NCI-H2171 (cell line): ENCODE results near the gene MESP2.

Experiments
- DNase-seq: peaks from one replicate; lab custom pipeline; 2025; lab: John Stamatoyannopoulos, UW

The MESP2 gene

DNA sequence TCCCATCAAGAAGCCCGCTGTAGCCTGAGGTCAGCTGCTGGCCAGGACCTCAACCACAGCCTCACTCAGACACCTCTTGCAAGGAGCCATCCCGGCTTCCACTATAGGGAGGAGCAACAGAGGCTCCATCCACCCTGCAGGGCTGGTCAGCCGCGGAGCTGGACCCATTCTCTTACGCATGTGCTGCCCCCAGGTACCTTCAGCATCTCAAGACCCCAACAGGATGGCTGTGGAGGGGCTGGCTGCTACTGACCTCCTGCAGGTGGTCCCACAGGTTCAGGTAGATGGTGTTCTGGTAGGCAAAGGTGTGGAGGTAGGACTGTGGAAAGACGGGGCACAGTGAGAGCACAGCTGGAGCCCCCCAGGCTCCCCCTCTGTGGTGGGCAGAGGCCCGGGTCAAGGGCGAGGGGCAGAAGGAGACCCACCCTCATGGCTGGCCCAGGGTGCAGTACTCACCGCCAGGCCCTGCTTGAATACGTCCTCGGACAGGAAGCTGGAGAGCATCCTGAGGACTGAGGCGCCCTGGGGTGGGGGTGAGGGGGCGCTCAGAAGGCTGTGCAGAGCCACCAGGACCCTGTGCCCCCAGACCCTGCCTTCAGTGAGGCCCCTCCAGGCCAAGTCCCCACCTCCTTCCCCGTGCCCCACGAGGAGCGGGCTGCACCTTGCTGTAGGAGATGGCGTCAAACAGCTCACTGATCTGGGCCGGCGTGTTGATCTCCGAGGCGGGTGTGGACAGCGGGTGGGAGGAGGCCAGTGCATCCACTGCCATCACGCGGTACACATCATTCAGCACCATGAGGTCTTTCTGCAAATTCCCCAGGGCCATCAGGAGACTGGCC, 27.1 kb downstream of the MESP2 start:
- DNase-seq = no peak

DNA sequence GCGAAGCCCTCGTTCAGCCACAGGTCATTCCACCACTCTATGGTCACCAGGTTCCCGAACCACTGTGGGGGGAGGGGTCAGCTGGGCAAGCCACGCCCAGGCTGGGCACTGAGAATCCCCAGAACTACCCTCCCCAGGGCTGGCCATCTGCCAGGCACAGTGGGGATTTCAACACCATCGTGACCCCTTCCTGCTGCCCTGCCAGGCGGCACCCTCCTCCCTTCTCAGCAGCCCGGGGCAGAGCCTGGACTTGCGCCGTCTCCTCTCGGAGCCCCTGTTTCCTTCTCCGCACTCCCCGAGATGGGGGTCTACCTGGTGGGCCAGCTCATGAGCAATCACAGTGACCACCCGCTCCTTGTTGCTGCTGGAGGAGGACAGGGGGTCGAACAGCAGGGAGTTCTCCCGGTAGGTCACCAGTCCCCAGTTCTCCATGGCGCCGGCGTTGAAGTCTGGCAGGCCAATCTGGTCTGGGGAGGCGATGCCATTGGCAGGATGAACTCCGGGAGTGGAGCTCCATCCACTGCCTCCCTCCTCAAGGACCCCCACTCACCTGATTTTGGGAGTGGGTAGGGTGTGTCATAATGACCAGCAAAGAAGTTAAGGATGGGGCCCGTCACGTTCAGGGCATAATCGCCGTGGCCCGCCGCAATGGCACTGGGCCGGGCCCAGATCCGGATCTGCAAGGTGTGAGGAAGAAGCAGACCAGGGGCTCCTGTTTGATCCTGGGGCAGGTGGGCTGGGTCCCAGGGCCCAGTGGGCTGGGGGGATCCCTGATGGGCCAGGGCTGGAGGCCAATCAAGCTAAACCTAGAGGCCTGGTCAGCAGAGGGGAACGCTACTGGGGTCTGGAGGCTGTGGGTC, 28.0 kb downstream of the MESP2 start:
- DNase-seq = no peak

DNA sequence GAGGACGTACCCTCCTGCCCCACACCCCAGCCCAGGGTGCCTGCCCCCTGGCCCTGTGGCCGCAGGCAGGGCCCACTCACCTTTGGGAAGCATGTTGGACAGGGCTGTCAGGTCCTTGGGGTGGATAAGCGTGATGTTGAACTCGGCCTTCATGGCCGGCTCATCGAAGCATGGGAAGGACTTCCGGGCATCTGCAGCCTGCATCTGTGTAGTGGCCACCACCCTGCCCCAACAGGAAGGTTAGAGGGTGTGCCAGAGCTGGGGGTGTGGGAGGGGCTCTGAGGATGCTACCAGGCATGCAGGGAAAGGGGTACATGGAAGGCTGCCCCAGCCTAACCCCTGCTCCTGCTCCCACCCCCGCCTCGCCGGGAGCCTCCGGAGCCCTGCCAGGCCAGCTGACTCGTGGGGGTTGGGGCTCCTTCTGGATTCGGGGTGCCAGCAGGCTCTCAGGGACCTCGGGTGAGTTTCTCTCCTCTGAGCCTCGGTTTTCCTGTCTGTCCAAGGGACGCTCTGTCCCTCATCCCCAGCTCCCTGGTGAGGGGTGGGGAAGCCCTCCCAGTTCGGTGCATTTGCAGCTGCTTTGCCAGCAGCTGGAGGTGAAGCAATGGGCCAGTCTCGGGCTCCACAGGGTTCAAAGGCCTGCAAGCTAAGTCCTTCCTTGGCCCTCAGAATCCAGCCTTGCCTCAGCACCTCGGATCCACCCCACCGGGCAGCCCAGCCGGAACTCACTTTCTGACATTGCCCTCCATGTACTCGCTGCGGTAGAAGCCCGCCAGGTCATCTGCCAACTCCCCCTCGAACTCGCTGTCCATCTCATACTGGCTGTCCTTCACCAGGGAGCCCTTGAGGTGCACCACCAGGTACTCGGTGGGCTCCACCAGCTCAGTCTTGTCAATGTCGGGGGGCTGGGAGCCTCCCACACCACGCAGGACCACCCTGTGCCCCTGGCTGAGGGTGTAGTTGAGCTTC, 29.4 kb downstream of the MESP2 start:
- no peak for DNase-seq

DNA sequence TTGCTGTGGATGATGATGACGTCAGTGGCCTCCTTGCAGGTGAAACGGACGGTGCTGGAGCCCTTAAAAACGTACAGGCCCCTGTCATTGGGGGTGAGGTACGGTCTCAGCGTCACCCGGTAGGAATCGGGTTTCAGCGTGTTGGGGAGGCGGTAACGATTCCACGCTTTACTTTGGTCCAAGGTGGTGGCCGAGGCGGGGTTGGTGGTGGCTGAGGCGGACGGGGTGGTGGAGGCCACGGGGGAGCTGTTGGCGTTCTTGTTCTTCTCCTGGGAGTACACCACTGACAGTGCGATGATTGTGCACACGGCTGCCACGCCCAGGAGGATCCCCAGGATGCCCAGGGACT, 30.1 kb downstream of the MESP2 start:
- DNase-seq = no peak

DNA sequence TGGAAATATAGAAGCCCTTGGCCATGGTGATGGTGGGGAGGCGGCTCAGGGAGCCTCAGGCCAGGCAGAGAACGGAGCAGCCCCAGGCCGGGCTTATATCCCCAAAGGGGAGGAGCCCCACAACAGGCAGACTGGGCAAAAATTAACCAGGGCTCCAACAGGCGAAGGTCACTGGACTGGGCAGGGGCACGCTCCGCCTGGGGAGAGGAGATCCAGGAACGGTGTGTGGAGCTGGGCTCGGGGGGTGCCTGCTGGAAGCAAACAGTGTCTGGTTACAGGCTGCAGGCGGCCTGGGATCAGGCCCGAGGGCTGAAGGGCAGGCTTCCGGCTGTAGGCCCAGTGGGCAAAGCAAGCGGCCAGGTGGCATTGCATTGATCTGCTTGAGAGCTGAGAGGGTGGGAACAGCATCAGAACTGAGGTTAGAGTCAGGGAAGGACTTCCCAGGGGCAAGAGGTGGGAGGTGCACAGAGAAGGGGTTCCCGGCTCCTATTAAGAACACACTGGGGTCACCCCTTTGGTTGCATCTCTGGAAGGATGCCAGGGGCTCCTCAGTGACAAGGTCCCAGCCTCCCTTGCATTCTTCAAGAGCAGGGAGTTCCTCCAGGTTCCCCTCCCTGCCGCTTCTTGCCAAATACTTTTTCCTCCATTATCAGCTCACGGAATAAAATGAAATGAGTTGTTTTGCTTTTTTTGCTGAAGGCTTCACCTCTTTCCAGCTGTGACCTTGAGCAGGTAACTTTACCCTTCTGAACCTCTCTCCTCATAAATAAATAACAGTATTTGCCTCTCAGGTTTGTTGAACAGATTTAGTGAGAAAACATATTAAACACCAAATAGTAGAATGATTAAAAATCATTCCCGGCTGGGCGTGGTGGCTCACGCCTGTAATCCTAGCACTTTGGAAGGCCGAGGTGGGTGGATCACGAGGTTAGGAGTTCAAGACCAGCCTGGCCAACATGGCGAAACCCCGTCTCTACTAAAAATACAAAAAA, 30.7 kb downstream of the MESP2 start:
- no peak for DNase-seq

DNA sequence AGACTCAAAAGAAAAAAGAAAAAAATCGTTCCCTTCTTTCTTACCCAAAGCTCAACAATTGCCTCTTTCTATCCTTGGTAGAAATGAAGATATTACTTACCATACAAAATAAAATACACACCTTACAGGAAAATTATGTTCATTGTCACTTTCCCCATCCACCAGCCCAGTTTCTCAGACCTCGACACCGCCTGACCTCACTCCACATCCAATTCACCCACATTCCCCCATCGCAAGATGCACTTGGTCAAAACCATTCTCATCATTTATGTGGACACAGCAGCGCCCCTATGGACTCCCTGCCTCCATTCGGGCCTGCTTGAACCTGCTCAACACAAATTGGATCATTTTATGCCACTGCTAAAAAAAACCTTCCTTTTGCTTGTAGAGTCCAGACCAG, 31.6 kb downstream of the MESP2 start:
- DNase-seq = no peak

DNA sequence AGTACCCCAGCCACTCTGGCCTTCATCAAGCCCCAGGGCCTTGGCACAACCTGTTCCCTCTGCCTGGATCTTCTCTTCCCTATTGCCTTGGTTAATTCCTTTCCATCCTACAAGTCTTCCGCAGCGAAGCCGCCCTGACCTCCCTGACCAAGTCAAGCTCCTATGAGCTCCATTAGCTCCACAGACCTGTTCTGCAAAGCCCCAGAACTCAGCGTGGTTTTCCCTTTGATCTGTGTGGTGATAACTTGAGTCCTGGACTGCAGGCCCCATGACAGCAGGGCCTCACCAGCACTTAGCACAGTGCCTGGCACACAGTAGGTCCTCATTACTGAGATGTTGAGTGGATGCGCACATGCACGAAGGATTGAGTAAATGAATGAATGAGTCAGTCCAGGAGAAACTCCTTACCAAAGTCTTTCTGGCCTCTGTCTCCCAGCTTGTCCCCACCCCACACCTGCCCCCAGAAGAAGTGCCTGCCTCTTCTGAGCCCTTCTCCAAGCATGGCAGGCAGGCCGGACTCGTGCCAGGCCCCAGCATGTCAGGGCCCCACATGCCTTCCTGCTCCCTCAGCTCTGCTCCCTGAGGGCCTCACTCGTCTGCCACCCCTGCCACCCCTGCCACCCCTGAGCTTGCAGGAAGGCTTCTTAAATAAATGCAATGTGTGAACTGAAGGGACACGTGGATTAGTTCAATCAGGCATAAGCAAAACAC, 32.2 kb downstream of the MESP2 start:
- DNase-seq = no peak

DNA sequence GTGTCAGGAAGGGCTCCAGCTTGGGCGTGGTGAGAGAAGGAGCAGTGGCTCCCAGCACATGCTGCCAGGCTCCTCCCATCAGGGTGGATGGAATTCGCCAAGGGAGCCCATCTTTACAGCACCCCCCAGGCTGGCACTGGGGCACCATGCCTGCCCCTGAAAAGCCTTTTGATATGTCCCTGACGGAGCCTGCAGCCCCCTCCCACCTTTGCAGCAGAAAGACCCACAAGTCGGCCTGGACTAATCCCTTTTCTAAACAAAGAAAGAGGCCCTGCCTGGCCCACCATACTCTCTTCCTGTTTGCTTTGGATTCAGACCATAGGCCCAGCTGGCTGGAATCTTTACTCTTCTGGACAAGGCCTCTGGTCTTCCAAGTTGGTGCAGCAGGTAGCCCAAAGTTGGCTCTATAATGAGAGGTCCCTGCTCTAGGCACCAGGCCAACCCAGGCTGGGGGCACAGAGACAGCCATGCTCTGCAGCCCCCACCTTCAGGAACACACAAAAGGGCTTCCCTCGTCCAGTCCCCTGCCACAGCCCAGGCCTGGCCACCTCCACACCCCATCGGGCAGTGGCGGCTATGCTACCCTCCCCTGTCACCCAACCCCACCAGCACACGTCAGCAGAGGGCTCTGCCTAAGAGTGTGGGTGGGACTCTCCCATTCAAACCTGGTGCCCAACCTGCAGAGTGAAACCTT, 33.1 kb downstream of the MESP2 start:
- DNase-seq = no peak

DNA sequence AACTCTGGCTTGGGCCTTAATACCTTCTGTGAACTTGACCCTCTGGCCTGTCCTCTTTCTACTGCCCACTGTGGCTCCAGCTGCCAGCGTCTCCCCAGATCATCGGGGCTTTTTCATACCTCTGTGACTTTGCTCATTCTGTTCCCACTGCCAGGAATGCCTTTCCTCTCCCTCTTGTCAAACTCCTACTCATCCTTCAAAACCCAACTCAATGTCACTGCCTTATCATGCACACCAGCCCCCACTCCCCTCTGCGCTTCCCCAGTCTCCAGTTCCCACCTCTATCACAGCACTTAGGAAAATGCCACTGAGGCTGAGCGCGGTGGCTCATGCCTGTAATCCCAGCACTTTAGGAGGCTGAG, 33.6 kb downstream of the MESP2 start:
- DNase-seq = no peak

DNA sequence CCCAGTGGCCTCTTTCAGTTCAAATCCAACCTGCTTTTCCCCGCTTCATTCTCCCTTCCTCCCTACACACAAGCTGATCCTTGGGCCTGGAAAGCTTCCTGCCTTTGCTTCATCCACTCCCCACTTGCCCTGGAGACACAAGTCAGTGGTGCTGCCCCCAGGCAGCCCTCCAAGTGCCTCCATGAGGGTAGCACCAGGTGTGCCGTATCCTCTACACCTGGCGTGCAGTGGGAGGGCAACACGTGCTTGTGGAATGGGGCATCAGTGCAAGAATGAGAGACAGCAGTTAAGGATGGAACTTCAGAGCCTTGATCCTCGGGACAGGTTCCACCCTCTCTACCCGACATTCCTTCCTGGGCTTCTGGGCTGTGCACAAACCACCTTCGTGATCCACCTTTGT, 34.7 kb downstream of the MESP2 start:
- no peak for DNase-seq

DNA sequence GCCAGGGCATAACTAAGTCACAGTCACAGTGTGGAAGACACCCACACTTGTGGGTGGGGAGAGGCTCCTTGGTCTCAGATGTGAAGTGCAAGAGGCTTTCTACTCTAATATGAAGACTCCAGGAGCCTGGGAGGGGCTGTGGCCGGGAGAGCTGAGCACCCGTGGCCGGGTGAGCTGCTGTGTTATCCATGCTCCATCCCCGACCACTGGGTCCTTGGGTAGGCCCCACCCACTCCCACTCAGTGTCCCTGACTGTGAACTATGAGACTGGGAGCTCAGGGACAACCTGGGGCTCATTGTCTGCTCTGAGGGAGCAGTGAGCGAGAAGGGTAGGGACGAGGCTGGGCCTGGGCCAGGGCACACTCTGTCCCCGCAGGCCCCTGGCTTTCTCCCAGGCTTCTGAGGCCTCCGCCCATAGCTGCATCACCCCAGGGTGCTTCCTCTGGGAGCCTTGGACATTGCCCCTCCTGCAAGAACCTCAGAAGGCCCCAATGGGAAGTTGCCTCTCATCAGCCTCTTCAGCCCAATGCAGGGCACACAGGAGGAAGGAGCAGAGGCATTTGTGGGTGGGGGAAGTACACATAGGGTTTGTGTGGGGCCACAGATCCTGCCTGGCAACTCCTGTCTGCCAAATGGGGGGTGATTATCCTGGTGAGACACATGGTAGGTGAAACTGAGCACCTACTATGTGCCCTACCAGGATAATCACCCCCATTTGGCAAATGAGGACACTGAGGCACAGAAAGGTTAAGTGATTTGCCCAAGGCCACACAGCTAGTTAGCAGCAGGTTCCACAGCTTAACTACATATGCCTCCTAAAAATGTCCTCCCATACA, 36.1 kb downstream of the MESP2 start:
- DNase-seq = no peak

DNA sequence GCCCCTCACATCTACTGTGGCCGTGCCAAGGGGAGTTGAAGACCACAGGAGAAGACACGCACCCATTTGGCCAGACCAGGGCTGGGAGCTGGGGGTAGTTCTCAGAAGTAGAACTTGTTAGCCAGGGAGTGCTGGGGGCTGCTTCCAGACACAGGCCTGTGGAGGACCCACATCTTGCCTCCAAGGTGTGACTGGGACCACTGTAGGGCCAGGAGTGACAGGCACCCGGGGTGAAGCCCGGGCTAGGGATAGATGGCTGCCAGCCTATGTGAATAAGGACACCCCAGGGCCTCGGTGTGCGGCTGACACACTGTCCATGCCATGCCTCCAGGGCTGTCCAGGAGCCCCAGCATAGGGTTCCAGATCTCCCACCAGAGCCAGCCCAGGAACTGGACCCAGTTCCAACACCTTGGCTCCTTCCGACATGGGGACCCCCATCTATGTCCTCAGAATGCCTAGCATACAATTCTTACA, 36.8 kb downstream of the MESP2 start:
- DNase-seq = no peak

DNA sequence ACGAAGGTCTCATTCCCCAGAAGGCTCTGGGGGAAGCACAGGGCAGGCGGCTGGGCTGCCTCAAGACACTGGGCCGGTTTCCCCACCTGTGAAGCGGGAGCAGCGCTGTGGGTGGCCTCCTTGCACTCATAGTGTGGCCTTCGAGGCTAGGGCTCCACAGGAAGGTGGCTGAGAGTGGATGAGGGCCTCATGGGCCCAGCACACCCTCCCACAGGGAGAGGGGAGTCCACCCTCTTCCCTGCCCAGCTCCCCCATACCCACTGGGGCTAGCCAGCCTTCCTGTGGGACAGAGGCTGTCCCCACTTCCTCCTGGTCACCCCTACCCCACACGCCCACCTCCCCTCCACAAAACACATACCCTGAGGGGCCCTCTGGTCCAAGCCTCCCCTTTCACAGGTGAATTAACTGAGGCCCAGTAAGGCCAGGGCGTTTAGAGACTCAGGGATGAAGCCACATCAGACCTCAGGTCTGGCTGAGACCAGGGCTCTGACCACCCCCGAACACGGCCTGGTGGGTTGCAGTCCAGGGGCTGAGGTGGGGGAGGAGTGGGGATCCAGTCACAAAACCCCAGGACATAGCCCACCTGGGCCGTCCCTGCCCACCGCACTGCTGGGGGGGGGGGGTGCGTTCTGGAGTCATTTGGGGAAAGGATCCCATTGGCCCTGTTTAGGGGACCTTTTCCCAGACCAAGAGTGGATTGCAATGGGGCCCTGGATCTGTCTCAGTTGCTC, 37.4 kb downstream of the MESP2 start:
- no peak for DNase-seq

DNA sequence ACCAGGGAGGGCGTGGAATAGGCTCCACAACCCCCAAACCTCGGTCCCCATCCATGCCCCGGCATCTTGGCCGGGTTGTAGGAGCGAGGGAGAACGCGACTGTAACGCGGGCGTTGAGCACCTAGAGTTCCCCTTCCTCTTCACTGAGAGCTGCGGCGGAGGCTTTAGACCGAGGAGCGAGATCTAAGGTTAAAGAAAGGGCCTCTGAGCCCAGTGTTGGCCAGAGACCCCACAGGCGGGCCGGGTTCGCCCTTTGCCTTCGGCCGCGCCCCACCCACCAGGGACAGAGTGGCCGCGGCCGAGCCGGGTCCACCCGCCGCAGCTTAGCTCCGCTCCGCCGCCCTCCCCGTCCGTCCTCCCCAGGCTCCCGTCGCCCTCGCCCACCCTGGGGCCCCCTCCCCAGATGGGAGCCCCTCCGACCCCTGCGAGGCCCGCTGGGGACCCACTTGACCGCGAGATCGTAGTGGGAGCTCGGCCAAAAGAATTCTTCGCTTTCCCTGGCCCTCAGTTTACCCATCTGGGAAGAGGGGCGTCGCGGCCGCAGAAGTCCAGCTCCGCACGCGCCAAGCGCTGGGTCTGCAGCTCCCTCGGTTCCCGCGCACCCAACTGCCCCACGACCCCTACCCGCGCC, 38.1 kb downstream of the MESP2 start:
- DNase-seq = no peak

DNA sequence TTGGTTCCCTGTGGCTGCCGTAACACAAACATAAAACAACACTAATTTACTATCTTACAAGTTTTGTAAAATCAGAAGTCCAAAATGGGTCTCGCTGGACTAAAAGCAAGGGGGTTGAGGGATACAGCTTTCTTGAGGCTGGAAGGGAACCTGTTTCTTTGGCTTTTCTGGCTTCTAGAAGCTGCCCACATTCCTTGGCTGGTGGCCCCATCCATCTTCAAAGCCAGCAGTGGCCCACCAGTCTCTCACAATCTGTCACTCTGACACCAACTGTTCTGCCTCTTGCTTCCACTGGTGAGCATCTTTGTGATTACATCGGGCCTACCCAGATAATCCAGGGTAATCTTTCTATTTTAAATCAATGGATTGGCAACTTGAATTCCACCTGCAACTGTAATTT, 39.6 kb downstream of the MESP2 start:
- no peak for DNase-seq

DNA sequence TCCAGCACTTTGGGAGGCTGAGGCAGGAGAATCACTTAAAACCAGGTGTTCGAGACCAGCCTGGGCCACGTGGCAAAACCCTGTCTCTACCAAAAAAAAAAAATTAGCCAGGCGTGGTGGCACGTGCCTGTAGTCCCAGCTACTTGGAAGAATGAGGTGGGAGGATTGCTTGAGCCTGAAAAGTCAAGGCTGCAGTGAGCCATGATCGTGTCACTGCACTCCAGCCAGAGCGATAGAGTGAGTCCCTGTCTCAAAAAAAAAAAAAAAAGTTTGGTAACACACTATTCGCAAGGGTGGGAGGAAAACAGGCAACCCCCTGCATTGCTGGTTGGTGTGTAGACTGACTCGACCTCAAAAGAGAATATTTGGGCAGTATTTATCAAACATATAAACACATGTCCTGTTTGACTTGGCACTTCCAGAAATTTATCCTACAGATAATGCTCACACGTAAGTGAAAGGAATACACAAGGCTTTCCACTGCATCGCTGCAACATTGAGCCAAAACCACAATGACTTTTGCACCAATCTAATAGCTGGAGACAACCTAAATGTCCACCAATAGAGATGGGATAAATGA, 41.7 kb downstream of the MESP2 start:
- no peak for DNase-seq

DNA sequence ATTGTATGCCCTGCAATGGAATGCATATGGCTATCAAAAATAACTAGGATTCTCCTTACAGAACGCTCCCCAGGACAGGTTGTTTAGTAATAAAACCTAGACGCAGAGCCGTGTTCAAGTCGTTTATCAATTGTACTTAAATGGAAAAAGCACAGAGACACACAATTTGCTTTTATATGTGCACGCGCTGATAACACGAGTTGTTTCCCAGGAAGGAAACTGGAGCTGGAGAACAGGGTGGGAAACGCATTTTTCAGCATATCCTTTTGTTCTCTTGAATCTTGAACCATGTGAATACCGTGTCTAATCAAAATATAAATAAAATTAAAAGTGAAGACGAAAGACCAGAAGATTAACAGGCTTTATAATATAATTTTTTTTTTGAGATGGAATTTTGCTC, 42.2 kb downstream of the MESP2 start:
- DNase-seq = no peak
